HepG2 (cell line): ENCODE results near the gene SLC1A4. TPM values are rescaled to one million over a fixed set of nuclear protein-coding genes. Genes with fewer than 3 reads are reported as not detected.

ENCODE experiments used
- CHD2 ChIP-seq: IDR thresholded peaks from 2 replicates; pipeline ENCODE4 v1.6.1; 2011; ENCODE audit warnings: low read depth, low read length, improper control_type of control experiment
- ELF3 ChIP-seq: IDR thresholded peaks from 2 replicates; pipeline ENCODE4 v1.6.1; 2016; ENCODE audit warnings: missing genetic modification reagents, missing compliant biosample characterization
- IRF2 ChIP-seq: IDR thresholded peaks from 2 replicates; pipeline ENCODE4 v1.6.1; 2018; ENCODE audit warnings: missing genetic modification reagents, missing compliant biosample characterization
- PITX1 ChIP-seq: sonication (generic); formaldehyde crosslinking; IDR thresholded peaks from 2 replicates; pipeline ENCODE4 v1.5.1; 2020; ENCODE audit warnings: mild to moderate bottlenecking, missing genetic modification reagents
- PPARG ChIP-seq: conservative IDR thresholded peaks from 2 replicates; pipeline ENCODE4 v1.6.1; 2016; ENCODE audit warnings: missing biosample characterization, missing genetic modification reagents
- SAP130 ChIP-seq: IDR thresholded peaks from 2 replicates; pipeline ENCODE4 v1.6.1; 2016; ENCODE audit warnings: low read depth
- SIX4 ChIP-seq: sonication (generic); formaldehyde crosslinking; IDR thresholded peaks from 2 replicates; pipeline ENCODE4 v1.4.0; 2020; ENCODE audit warnings: missing genetic modification reagents
- TCF12 ChIP-seq, 2 experiments: fragments of 450-650 bp in 1 of 2; sonication (generic) in 1 of 2; formaldehyde crosslinking in 1 of 2; IDR thresholded peaks; 2 replicates each; pipeline versions ENCODE4 v1.6.1 to v1.8.0; 2017 to 2022; ENCODE audit warnings: antibody characterized with exemption in 1 of 2, mild to moderate bottlenecking in 1 of 2, missing genetic modification reagents in 1 of 2, moderate library complexity in 1 of 2
- TGIF2 ChIP-seq: IDR thresholded peaks from 2 replicates; pipeline ENCODE4 v1.6.1; 2016; ENCODE audit warnings: control low read depth, missing compliant biosample characterization
- TRIM24 ChIP-seq: sonication (generic); formaldehyde crosslinking; IDR thresholded peaks from 2 replicates; pipeline ENCODE4 v1.8.0; 2022; ENCODE audit warnings: mild to moderate bottlenecking, missing genetic modification reagents
- U2AF1 ChIP-seq: fragments of 200-400 bp; formaldehyde crosslinking; optimal IDR thresholded peaks from 2 replicates; pipeline ENCODE3; 2017; ENCODE audit warnings: mild to moderate bottlenecking, low read depth, low read length
- ZNF263 ChIP-seq: sonication (generic); formaldehyde crosslinking; IDR thresholded peaks from 2 replicates; pipeline ENCODE4 v1.4.0; 2020; ENCODE audit warnings: missing genetic modification reagents
- ZNF501 ChIP-seq: sonication (generic); formaldehyde crosslinking; IDR thresholded peaks from 2 replicates; pipeline ENCODE4 v1.5.1; 2020; ENCODE audit warnings: mild to moderate bottlenecking, moderate library complexity, missing genetic modification reagents
- ZNF572 ChIP-seq: sonication (generic); formaldehyde crosslinking; IDR thresholded peaks from 2 replicates; pipeline ENCODE4 v1.5.1; 2020; ENCODE audit warnings: mild to moderate bottlenecking, missing genetic modification reagents
- ZNF7 ChIP-seq: IDR thresholded peaks from 2 replicates; pipeline ENCODE4 v1.6.1; 2016; ENCODE audit warnings: missing biosample characterization, missing genetic modification reagents
- ZNF703 ChIP-seq: sonication (generic); formaldehyde crosslinking; IDR thresholded peaks from 2 replicates; pipeline ENCODE4 v1.5.1; 2020; ENCODE audit warnings: missing genetic modification reagents, mild to moderate bottlenecking, moderate library complexity, borderline replicate concordance
- ZNF737 ChIP-seq: sonication (generic); formaldehyde crosslinking; IDR thresholded peaks from 2 replicates; pipeline ENCODE4 v1.5.0; 2020; ENCODE audit warnings: missing genetic modification reagents, mild to moderate bottlenecking, borderline replicate concordance
- ZNF747 ChIP-seq: sonication (generic); formaldehyde crosslinking; IDR thresholded peaks from 2 replicates; pipeline ENCODE4 v1.8.1; 2023; ENCODE audit warnings: missing genetic modification reagents, mild to moderate bottlenecking, borderline replicate concordance
- polyA plus RNA-seq, 8 experiments: library from polyadenylated mRNA; depleted of rRNA in 3 of 8; stranded (reverse) in 7 of 8; unstranded in 1 of 8; fragments of >200 nt; fragmentation: Illumina TruSeq in 4 of 8; extraction: Trizol in 4 of 8; gene quantifications; 2 replicates each; pipeline versions ENCODE4 v1.2.1 to v1.2.3, GENCODE V29; 2011 to 2016; ENCODE audit warnings: low read depth in 4 of 8, missing spikeins in 1 of 8, mixed read lengths in 1 of 8; ENCODE audit not compliant: insufficient read depth in 1 of 8
- total RNA-seq, 5 experiments: library from RNA; depleted of rRNA; stranded (reverse); fragments of >200 nt; fragmentation: Illumina TruSeq; extraction: Trizol; gene quantifications; 2 replicates each; pipeline ENCODE4 v1.2.3, GENCODE V29; 2016; ENCODE audit warnings: low read depth in 1 of 5
- TF ChIP-seq, protein P1 (sequence below): sonication (generic); formaldehyde crosslinking; IDR thresholded peaks from 2 replicates; pipeline ENCODE4 v1.9.0; 2021; ENCODE audit warnings: missing genetic modification reagents, borderline replicate concordance
- TF ChIP-seq, protein P2 (sequence below): sonication (generic); formaldehyde crosslinking; IDR thresholded peaks from 2 replicates; pipeline ENCODE4 v1.4.0; 2020; ENCODE audit warnings: missing genetic modification reagents
- TF ChIP-seq, protein P3 (sequence below): sonication (generic); formaldehyde crosslinking; IDR thresholded peaks from 2 replicates; pipeline ENCODE4; 2020; ENCODE audit warnings: missing genetic modification reagents, mild to moderate bottlenecking, borderline replicate concordance
- TF ChIP-seq, protein P4 (sequence below): sonication (generic); formaldehyde crosslinking; IDR thresholded peaks from 2 replicates; pipeline ENCODE4 v1.5.0; 2020; ENCODE audit warnings: mild to moderate bottlenecking, missing genetic modification reagents

Gene SLC1A4
- total and polyA plus RNA-seq, 2 of the 13 experiments (the other 11 are each of a cell fraction or from before 2014, with no cell fraction given), result 21.0 to 39.6 TPM

DNA sequence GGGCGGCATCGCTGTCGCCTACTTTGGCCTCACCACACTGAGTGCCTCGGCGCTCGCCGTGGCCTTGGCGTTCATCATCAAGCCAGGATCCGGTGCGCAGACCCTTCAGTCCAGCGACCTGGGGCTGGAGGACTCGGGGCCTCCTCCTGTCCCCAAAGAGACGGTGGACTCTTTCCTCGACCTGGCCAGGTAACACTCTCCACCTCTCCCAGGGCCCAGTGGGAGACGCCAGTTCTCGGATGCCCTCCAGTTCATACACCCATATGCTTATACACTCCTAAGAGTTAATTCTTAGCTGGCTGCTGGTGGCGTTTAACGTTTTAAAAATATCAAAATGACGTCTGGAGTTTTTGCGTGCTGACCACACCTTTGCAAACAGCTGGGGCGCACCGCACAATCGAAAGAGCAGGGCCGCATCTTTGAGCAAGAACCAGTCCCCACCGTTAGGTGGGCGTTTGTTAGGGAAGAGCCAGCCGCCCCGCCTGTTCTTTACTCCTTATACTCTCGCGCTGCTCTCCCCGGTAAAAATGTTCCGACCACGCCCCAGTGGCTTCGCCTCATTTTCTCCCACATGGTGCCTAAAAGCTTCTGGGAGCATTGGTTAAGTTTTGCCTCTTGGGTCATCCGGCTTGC is 899 bp downstream of the SLC1A4 start (continued):
- TF ChIP-seq, protein P1, sequence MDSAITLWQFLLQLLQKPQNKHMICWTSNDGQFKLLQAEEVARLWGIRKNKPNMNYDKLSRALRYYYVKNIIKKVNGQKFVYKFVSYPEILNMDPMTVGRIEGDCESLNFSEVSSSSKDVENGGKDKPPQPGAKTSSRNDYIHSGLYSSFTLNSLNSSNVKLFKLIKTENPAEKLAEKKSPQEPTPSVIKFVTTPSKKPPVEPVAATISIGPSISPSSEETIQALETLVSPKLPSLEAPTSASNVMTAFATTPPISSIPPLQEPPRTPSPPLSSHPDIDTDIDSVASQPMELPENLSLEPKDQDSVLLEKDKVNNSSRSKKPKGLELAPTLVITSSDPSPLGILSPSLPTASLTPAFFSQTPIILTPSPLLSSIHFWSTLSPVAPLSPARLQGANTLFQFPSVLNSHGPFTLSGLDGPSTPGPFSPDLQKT (CRISPR knock-in tag), result no peak
- 0 out of 2 replicates have a peak, but pooled peaks have one; percentile 7 for TF ChIP-seq PITX1
- TF ChIP-seq IRF2 (CRISPR knock-in tag), result 0 out of 2 replicates have a peak, but pooled peaks have one; percentile 5
- TF ChIP-seq, protein P2, sequence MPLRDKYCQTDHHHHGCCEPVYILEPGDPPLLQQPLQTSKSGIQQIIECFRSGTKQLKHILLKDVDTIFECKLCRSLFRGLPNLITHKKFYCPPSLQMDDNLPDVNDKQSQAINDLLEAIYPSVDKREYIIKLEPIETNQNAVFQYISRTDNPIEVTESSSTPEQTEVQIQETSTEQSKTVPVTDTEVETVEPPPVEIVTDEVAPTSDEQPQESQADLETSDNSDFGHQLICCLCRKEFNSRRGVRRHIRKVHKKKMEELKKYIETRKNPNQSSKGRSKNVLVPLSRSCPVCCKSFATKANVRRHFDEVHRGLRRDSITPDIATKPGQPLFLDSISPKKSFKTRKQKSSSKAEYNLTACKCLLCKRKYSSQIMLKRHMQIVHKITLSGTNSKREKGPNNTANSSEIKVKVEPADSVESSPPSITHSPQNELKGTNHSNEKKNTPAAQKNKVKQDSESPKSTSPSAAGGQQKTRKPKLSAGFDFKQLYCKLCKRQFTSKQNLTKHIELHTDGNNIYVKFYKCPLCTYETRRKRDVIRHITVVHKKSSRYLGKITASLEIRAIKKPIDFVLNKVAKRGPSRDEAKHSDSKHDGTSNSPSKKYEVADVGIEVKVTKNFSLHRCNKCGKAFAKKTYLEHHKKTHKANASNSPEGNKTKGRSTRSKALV, result 0 out of 2 replicates have a peak, but pooled peaks have one; percentile 21
- TF ChIP-seq, protein P3, sequence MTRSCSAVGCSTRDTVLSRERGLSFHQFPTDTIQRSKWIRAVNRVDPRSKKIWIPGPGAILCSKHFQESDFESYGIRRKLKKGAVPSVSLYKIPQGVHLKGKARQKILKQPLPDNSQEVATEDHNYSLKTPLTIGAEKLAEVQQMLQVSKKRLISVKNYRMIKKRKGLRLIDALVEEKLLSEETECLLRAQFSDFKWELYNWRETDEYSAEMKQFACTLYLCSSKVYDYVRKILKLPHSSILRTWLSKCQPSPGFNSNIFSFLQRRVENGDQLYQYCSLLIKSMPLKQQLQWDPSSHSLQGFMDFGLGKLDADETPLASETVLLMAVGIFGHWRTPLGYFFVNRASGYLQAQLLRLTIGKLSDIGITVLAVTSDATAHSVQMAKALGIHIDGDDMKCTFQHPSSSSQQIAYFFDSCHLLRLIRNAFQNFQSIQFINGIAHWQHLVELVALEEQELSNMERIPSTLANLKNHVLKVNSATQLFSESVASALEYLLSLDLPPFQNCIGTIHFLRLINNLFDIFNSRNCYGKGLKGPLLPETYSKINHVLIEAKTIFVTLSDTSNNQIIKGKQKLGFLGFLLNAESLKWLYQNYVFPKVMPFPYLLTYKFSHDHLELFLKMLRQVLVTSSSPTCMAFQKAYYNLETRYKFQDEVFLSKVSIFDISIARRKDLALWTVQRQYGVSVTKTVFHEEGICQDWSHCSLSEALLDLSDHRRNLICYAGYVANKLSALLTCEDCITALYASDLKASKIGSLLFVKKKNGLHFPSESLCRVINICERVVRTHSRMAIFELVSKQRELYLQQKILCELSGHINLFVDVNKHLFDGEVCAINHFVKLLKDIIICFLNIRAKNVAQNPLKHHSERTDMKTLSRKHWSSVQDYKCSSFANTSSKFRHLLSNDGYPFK, result 0 out of 2 replicates have a peak, but pooled peaks have one; percentile 38
- no peak for TF ChIP-seq ZNF7 (CRISPR knock-in tag)
- no peak for TF ChIP-seq ZNF572 (CRISPR knock-in tag)
- no peak for TF ChIP-seq CHD2
- TF ChIP-seq TGIF2, result no peak
- 0 out of 2 replicates have a peak, but pooled peaks have one; percentile 7 for TF ChIP-seq ZNF501 (CRISPR knock-in tag)
- no peak for TF ChIP-seq SIX4
- TF ChIP-seq ZNF747, result peak; percentile 75; the same call in 1 of the 2 replicates
- 0 out of 2 replicates have a peak, but pooled peaks have one; percentile 33 for TF ChIP-seq TRIM24 (CRISPR knock-in tag)
- no peak for TF ChIP-seq U2AF1
- TF ChIP-seq ZNF263 (CRISPR knock-in tag), result no peak
- no peak for TF ChIP-seq ELF3 (CRISPR knock-in tag)
- TF ChIP-seq, protein P4, sequence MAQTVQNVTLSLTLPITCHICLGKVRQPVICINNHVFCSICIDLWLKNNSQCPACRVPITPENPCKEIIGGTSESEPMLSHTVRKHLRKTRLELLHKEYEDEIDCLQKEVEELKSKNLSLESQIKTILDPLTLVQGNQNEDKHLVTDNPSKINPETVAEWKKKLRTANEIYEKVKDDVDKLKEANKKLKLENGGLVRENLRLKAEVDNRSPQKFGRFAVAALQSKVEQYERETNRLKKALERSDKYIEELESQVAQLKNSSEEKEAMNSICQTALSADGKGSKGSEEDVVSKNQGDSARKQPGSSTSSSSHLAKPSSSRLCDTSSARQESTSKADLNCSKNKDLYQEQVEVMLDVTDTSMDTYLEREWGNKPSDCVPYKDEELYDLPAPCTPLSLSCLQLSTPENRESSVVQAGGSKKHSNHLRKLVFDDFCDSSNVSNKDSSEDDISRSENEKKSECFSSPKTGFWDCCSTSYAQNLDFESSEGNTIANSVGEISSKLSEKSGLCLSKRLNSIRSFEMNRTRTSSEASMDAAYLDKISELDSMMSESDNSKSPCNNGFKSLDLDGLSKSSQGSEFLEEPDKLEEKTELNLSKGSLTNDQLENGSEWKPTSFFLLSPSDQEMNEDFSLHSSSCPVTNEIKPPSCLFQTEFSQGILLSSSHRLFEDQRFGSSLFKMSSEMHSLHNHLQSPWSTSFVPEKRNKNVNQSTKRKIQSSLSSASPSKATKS (CRISPR knock-in tag), result no peak
- no peak for TF ChIP-seq TCF12 (IDR thresholded peaks at IDR 0.05)
- no peak for TF ChIP-seq TCF12 (CRISPR knock-in tag; IDR thresholded peaks at IDR 0.05)
- 0 out of 2 replicates have a peak, but pooled peaks have one; percentile 42 for TF ChIP-seq ZNF737 (CRISPR knock-in tag)
- no peak for TF ChIP-seq PPARG (CRISPR knock-in tag)
- TF ChIP-seq SAP130 (CRISPR knock-in tag), result no peak
- TF ChIP-seq ZNF703 (CRISPR knock-in tag), result 0 out of 2 replicates have a peak, but pooled peaks have one; percentile 22
